Nephron (organoid): ENCODE results near the gene ZCCHC14.
"Not testable (repeated sequence)": the region's sequence is repeated elsewhere in the genome, so short reads cannot be mapped to it uniquely, and the experiment has no call there.

Source experiments
- H3K27ac Mint-ChIP-seq, 3 experiments: 2 replicates each; pipeline ENCODE4 v1.8.0; 2020; ENCODE audit warnings: mixed read lengths in 3 of 3, mild to moderate bottlenecking in 2 of 3, moderate library complexity in 1 of 3
- H3K27me3 Mint-ChIP-seq: 2 replicates; pipeline ENCODE4 v1.8.0; 2021; ENCODE audit warnings: low read depth, mild to moderate bottlenecking, moderate library complexity, mixed read lengths
- H3K36me3 Mint-ChIP-seq: 2 replicates; pipeline ENCODE4 v1.8.0; 2020; ENCODE audit warnings: low read depth, mixed read lengths
- H3K4me1 Mint-ChIP-seq: 2 replicates; pipeline ENCODE4 v1.8.0; 2020; ENCODE audit warnings: mixed read lengths
- H3K4me3 Mint-ChIP-seq, 3 experiments: 2 replicates each; pipeline ENCODE4 v1.8.0; 2020; ENCODE audit warnings: mild to moderate bottlenecking in 3 of 3, mixed read lengths in 3 of 3, moderate library complexity in 2 of 3
- H3K9me3 Mint-ChIP-seq: 2 replicates; pipeline ENCODE4 v1.8.0; 2020; ENCODE audit warnings: mixed read lengths
- TF ChIP-seq, protein P1 (sequence below), 3 experiments: fragments of 200-600 bp; sonication (generic); IDR thresholded peaks; one replicate each; pipeline ENCODE4 v1.5.0; 2021; ENCODE audit warnings: antibody characterized with exemption in 3 of 3; ENCODE audit not compliant: unreplicated experiment in 3 of 3

The ZCCHC14 gene

DNA sequence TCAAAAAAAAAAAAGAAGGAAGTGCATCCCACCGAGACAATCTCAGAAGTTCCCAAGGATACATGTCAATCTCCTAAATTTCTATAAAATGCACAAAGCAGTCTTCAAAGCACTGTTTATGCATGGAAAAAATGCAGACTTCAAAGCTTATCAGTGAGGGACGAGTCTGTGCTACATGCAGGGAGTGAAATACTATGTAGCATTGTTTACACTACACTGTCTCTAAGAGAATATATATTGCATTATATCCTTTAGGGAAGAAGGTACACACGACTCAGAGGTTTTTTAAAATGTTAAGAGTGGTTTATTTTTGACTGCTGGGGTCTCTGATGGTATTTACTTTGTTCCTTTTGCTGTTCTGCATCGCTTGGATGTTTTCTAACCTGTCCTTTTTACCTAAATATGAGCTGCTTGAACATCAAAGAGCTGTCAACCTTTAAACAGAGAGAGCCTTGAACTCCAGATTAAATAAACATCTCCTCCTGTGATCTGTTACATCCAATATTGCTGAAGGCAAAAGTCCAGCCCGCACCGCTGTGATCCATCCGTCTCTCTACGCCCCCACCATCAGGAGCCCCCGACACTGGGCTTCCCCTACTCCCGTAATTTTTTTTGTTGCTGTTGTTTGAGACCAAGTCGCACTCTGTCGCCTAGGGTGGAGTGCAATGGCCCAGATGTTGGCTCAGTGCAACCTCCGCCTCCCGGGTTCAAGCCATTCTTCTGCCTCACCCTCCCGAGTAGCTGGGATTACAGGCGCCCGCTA is 110.6 kb downstream of the ZCCHC14 start:
- Mint-ChIP-seq H3K4me3 (peak overlapping the region; percentile 86 to 90 (median 90)), H3K4me1 (peaks cover 34% of the 10 kb centered on the region), H3K36me3 (peaks cover 11% of the 10 kb centered on the region), H3K9me3 (no peaks in the 10 kb centered on the region), H3K27me3 (no peaks in the 10 kb centered on the region), H3K27ac (peak overlapping the region; percentile 83 to 86 (median 84))
- TF ChIP-seq, protein P1, sequence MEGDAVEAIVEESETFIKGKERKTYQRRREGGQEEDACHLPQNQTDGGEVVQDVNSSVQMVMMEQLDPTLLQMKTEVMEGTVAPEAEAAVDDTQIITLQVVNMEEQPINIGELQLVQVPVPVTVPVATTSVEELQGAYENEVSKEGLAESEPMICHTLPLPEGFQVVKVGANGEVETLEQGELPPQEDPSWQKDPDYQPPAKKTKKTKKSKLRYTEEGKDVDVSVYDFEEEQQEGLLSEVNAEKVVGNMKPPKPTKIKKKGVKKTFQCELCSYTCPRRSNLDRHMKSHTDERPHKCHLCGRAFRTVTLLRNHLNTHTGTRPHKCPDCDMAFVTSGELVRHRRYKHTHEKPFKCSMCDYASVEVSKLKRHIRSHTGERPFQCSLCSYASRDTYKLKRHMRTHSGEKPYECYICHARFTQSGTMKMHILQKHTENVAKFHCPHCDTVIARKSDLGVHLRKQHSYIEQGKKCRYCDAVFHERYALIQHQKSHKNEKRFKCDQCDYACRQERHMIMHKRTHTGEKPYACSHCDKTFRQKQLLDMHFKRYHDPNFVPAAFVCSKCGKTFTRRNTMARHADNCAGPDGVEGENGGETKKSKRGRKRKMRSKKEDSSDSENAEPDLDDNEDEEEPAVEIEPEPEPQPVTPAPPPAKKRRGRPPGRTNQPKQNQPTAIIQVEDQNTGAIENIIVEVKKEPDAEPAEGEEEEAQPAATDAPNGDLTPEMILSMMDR (IDR thresholded peaks at IDR 0.05; ENCODE audit: unreplicated experiment in 3 of 3): no peak

- Mint-ChIP-seq H3K4me3 (peak overlapping the region; percentile 86 to 90 (median 90)), H3K36me3 (peaks cover 16% of the 10 kb centered on the region), H3K4me1 (peaks cover 27% of the 10 kb centered on the region), H3K9me3 (no peaks in the 10 kb centered on the region), H3K27me3 (no peaks in the 10 kb centered on the region), H3K27ac (peak overlapping the region; percentile 84 to 89 (median 86))
- TF ChIP-seq, protein P1 (IDR thresholded peaks at IDR 0.05; ENCODE audit: unreplicated experiment in 3 of 3): no peak
Observed at GRCh38 chr16:87380881-87381280, 111.9 kb downstream of the ZCCHC14 start.

DNA sequence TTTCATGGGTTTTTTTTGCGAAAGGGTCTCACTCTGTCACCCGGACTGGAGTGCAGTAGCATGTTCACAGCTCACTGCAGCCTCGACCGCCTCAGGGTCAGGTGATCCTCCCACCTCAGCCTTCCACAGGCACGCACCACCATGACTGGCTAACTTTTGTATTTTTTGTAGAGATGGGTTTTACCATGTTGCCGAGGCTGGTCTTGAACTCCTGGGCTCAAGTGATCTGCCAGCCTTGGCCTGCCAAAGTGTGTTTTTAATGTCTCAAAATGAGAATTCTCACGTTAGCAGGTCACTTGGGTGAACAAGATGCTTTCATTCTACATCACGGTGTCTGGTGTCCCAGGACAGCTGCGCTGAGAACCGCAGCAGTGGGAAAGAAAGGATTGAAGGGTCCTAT is 112.4 kb downstream of the ZCCHC14 start:
- no peaks in the 10 kb centered on the region for H3K27me3 Mint-ChIP-seq

GRCh38 chr16:87379312-87379752 is 113.5 kb downstream of the ZCCHC14 start:
- H3K9me3 Mint-ChIP-seq, H3K27ac Mint-ChIP-seq, H3K27me3 Mint-ChIP-seq, H3K4me3 Mint-ChIP-seq: not testable (repeated sequence)
- Mint-ChIP-seq H3K36me3 (peaks cover 16% of the 10 kb centered on the region), H3K4me1 (peaks cover 31% of the 10 kb centered on the region)

More for the DNA sequence above, 112.4 kb downstream of the ZCCHC14 start:
- peaks cover 30% of the 10 kb centered on the region for H3K4me1 Mint-ChIP-seq
- H3K9me3 Mint-ChIP-seq: no peaks in the 10 kb centered on the region
- peak overlapping the region; percentile 86 to 90 (median 90) for H3K4me3 Mint-ChIP-seq
- TF ChIP-seq, protein P1 (IDR thresholded peaks at IDR 0.05; ENCODE audit: unreplicated experiment in 3 of 3): no peak
- peaks cover 16% of the 10 kb centered on the region for H3K36me3 Mint-ChIP-seq
- H3K27ac Mint-ChIP-seq: peak overlapping the region in 2 of 3 experiments; percentile 84 to 89

DNA sequence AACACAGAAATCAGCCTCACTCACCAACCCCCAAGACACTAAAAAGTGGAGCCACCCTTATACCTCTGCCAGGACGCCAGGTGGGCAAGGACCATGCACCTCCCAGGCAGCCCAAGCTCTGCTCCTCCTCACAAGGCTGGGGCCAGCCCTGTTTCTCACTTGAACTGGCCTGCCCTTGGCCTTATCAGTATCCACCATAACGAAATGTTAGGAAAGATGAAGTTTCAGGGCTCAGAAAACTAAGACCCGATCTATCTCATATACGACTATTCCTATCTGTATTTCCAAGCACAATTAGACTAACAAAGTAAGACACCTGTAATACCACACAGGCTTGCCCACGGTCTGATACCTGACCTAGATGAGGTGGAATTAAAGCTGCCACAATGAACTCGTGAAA is 116.2 kb downstream of the ZCCHC14 start:
- Mint-ChIP-seq H3K4me1 (peaks cover 20% of the 10 kb centered on the region), H3K27me3 (no peaks in the 10 kb centered on the region), H3K9me3 (no peaks in the 10 kb centered on the region), H3K27ac (no peak overlapping the region), H3K4me3 (no peak overlapping the region), H3K36me3 (peaks cover 16% of the 10 kb centered on the region)
- TF ChIP-seq, protein P1 (IDR thresholded peaks at IDR 0.05; ENCODE audit: unreplicated experiment in 3 of 3): no peak

DNA sequence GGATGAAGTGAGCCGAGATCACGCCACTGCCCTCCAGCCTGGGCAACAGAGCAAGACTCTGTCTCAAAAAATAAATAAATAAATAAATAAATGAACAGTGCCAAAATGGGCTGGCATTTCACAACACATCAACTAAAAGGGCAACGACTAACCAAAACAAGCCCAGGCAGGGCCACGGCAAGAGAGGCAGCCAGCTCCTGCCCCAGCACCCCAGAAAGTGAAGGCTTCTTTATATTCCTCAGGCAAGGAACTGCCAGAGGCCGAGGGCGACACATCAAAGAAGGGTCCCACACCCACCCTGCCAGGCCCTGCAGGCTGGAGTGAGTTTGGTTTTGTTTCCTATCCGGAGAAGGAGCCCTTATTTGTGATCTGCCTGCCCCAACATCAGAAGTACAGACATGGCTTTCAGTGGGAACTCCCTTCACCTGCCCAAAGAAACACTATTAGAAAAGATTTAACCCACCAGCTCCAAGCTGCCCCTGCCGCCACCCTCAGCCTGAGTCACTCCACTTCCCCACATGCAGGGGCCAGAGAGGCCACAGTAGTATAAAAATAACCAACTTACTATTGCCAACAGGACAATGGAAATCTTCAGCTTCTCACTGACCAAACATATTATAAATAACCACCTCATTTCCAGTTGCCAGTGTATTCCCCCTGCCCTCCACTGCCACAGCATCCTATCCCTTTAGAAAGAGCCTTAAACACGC is 117.2 kb downstream of the ZCCHC14 start:
- peaks cover 14% of the 10 kb centered on the region for H3K4me1 Mint-ChIP-seq
- peaks cover 12% of the 10 kb centered on the region for H3K36me3 Mint-ChIP-seq
- H3K27me3 Mint-ChIP-seq: no peaks in the 10 kb centered on the region
- peak overlapping the region in 2 of 3 experiments; percentile 28 to 51 for H3K27ac Mint-ChIP-seq
- no peak overlapping the region for H3K4me3 Mint-ChIP-seq
- no peaks in the 10 kb centered on the region for H3K9me3 Mint-ChIP-seq
- TF ChIP-seq, protein P1 (IDR thresholded peaks at IDR 0.05; ENCODE audit: unreplicated experiment in 3 of 3): no peak
